Transverse colon (tissue), 3 donors: ENCODE results near the gene CGNL1.

Source experiments
- CTCF ChIP-seq, 5 experiments: fragments of 200-600 bp in 3 of 5; fragments of 450-650 bp in 2 of 5; sonication (generic) in 3 of 5; IDR thresholded peaks; 1 replicate in 2 of 5; 2 replicates in 3 of 5; pipeline ENCODE4 v1.5.1; 2016 to 2017; ENCODE audit warnings: antibody characterized with exemption in 5 of 5, inconsistent platforms in 3 of 5, mild to moderate bottlenecking in 2 of 5, moderate library complexity in 1 of 5
- EP300 ChIP-seq: sonication (generic); formaldehyde crosslinking; IDR thresholded peaks from one replicate; pipeline ENCODE4 v1.6.1; 2017; ENCODE audit warnings: antibody characterized with exemption, low read depth
- POLR2A ChIP-seq: fragments of 450-650 bp; IDR thresholded peaks from one replicate; pipeline ENCODE4 v1.6.1; 2016; ENCODE audit warnings: antibody characterized with exemption, mild to moderate bottlenecking, moderate library complexity

- TF ChIP-seq EP300, result no peak
- no peak for TF ChIP-seq POLR2A
- TF ChIP-seq CTCF (IDR thresholded peaks at IDR 0.05), result no peak
Observed at GRCh38 chr15:57575363-57575762, 199.1 kb downstream of the CGNL1 start.
